WTC11 (cell line): ENCODE measurements around the gene ZNF821. TPM values are rescaled to one million over a fixed set of nuclear protein-coding genes. Genes with fewer than 3 reads are reported as not detected.

ENCODE experiments used
- ATAC-seq: fragments of 200-7000 bp; cut with Tn5 transposase; 2 replicates; pipeline ENCODE4 v1.10.0; 2021; ENCODE audit warnings: mild to moderate bottlenecking, moderate library complexity
- CTCF ChIA-PET: fragments of 300-600 bp; sonication (Branson Sonifier 250); formaldehyde crosslinking; loops from one replicate; lab custom pipeline; 2021; ENCODE audit warnings: antibody characterized with exemption; lab: Charles Lee
- POLR2A ChIA-PET: fragments of 350-600 bp; sonication (Branson Sonifier 250); formaldehyde crosslinking; loops from one replicate; lab custom pipeline; 2021; ENCODE audit warnings: antibody characterized with exemption; lab: Charles Lee
- DNase-seq: peaks from one replicate; pipeline ENCODE4 v3.0.0; 2021; ENCODE audit warnings: low spot score
- H3K27ac Mint-ChIP-seq: 2 replicates; pipeline ENCODE4 v1.8.0; 2021; ENCODE audit warnings: mixed read lengths
- H3K27me3 Mint-ChIP-seq: 2 replicates; pipeline ENCODE4 v1.8.0; 2021; ENCODE audit warnings: low read depth, mild to moderate bottlenecking, moderate library complexity, mixed read lengths
- H3K36me3 Mint-ChIP-seq: 2 replicates; pipeline ENCODE4 v1.8.0; 2021; ENCODE audit warnings: mixed read lengths
- H3K4me1 Mint-ChIP-seq: 2 replicates; pipeline ENCODE4 v1.8.0; 2022; ENCODE audit warnings: mixed read lengths
- H3K4me3 Mint-ChIP-seq: 2 replicates; pipeline ENCODE4 v1.8.0; 2021; ENCODE audit warnings: mild to moderate bottlenecking, moderate library complexity, mixed read lengths
- H3K9me3 Mint-ChIP-seq: 2 replicates; pipeline ENCODE4 v1.8.0; 2021; ENCODE audit warnings: mixed read lengths
- CREB1 ChIP-seq: sonication (generic); formaldehyde crosslinking; IDR thresholded peaks from 2 replicates; pipeline ENCODE4 v1.8.0; 2023; ENCODE audit warnings: mild to moderate bottlenecking, missing genetic modification reagents
- ELF4 ChIP-seq: sonication (generic); formaldehyde crosslinking; IDR thresholded peaks from 2 replicates; pipeline ENCODE4 v1.8.1; 2022; ENCODE audit warnings: low read depth, mild to moderate bottlenecking, moderate library complexity, missing genetic modification reagents
- ESRRA ChIP-seq: sonication (generic); formaldehyde crosslinking; IDR thresholded peaks from 2 replicates; pipeline ENCODE4 v1.8.1; 2022; ENCODE audit warnings: mild to moderate bottlenecking, missing genetic modification reagents, borderline replicate concordance
- FOXK1 ChIP-seq: sonication (generic); formaldehyde crosslinking; IDR thresholded peaks from 2 replicates; pipeline ENCODE4 v1.8.0; 2022; ENCODE audit warnings: mild to moderate bottlenecking, moderate library complexity, missing genetic modification reagents
- GRHL2 ChIP-seq: fragments of 250-450 bp; sonication (Bioruptor Pico); IDR thresholded peaks from 2 replicates; pipeline ENCODE4 v1.8.0; 2022; ENCODE audit warnings: mild to moderate bottlenecking, moderate library complexity; ENCODE audit not compliant: insufficient replicate concordance, severe bottlenecking
- JUN ChIP-seq: sonication (generic); formaldehyde crosslinking; IDR thresholded peaks from 2 replicates; pipeline ENCODE4 v1.8.0; 2023; ENCODE audit warnings: mild to moderate bottlenecking, missing genetic modification reagents
- MXD4 ChIP-seq: fragments of 250-450 bp; sonication (Bioruptor Pico); IDR thresholded peaks from 2 replicates; pipeline ENCODE4 v1.8.0; 2021; ENCODE audit warnings: mild to moderate bottlenecking, moderate library complexity, borderline replicate concordance
- NR1H2 ChIP-seq: sonication (generic); formaldehyde crosslinking; IDR thresholded peaks from 2 replicates; pipeline ENCODE4 v1.9.0; 2021; ENCODE audit warnings: mild to moderate bottlenecking, moderate library complexity, missing genetic modification reagents
- SMAD4 ChIP-seq: sonication (generic); formaldehyde crosslinking; IDR thresholded peaks from 2 replicates; pipeline ENCODE4 v1.8.0; 2022; ENCODE audit warnings: mild to moderate bottlenecking, missing genetic modification reagents
- TCF7 ChIP-seq: sonication (generic); formaldehyde crosslinking; IDR thresholded peaks from 2 replicates; pipeline ENCODE4 v1.8.0; 2022; ENCODE audit warnings: mild to moderate bottlenecking, low read depth, missing genetic modification reagents, moderate library complexity
- TEAD4 ChIP-seq: sonication (generic); formaldehyde crosslinking; IDR thresholded peaks from 2 replicates; pipeline ENCODE4 v1.8.0; 2022; ENCODE audit warnings: mild to moderate bottlenecking, missing genetic modification reagents
- TP53 ChIP-seq: sonication (generic); formaldehyde crosslinking; IDR thresholded peaks from 2 replicates; pipeline ENCODE4 v1.8.1; 2023; ENCODE audit warnings: mild to moderate bottlenecking, missing genetic modification reagents
- ZNF396 ChIP-seq: fragments of 250-450 bp; sonication (Bioruptor Pico); IDR thresholded peaks from 2 replicates; pipeline ENCODE4 v1.8.0; 2021; ENCODE audit warnings: mild to moderate bottlenecking, moderate library complexity, borderline replicate concordance
- ZNF671 ChIP-seq: fragments of 250-450 bp; sonication (Bioruptor Pico); IDR thresholded peaks from 2 replicates; pipeline ENCODE4 v1.8.0; 2021; ENCODE audit warnings: mild to moderate bottlenecking
- total RNA-seq: library from RNA; stranded (reverse); gene quantifications from 3 replicates; pipeline ENCODE4 v1.2.3, GENCODE V29; 2021
- TF ChIP-seq, protein P1 (sequence below): sonication (generic); formaldehyde crosslinking; IDR thresholded peaks from 2 replicates; pipeline ENCODE4 v1.8.0; 2023; ENCODE audit warnings: mild to moderate bottlenecking, missing genetic modification reagents
- TF ChIP-seq, protein P2 (sequence below): fragments of 250-450 bp; sonication (Bioruptor Pico); IDR thresholded peaks from 2 replicates; pipeline ENCODE4 v1.8.0; 2021; ENCODE audit warnings: mild to moderate bottlenecking
- TF ChIP-seq, protein P3 (sequence below): sonication (generic); formaldehyde crosslinking; IDR thresholded peaks from 2 replicates; pipeline ENCODE4 v1.8.0; 2022; ENCODE audit warnings: mild to moderate bottlenecking, missing genetic modification reagents
- TF ChIP-seq, protein P4 (sequence below): sonication (generic); formaldehyde crosslinking; IDR thresholded peaks from 2 replicates; pipeline ENCODE4 v1.8.1; 2023; ENCODE audit warnings: mild to moderate bottlenecking, missing genetic modification reagents, borderline replicate concordance
- TF ChIP-seq, protein P5 (sequence below): fragments of 200-600 bp; IDR thresholded peaks from 2 replicates; pipeline ENCODE4 v1.8.0; 2022; ENCODE audit warnings: antibody characterized with exemption

ZNF821 gene
- total RNA-seq, 1 experiment from 2014 or later: 16.2 TPM

DNA sequence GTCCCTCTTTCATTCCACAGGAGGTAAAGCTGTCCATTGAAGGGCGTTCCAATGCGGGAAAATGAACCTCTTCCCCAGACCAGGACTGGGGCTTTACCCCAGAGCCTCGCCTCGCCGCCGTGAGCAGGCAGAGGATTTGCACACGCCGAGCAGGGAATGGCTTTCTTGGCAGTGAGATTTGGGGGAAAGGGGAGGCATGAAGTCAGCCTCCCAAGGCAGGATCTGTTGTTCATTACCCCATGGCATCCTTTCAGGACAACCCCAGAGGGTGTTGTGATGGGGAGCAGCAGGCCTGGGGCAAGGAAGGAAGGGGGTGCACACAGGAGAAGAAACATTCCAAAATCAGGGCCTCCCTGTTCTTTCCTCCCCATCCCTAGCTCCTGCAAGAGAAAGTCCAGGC is 32.2 kb downstream of the ZNF821 start:
- ChIA-PET POLR2A (interaction anchor here (0.5 to 0.6 kb wide), 2 partner anchors 56 to 57 kb away, joined by 3 read pairs; no protein-coding TSS in a partner anchor), CTCF (no interaction called here)
- Mint-ChIP-seq H3K9me3 (no peaks in the 10 kb centered on the region), H3K4me1 (peaks cover 8% of the 10 kb centered on the region), H3K4me3 (no peak overlapping the region), H3K27me3 (no peaks in the 10 kb centered on the region), H3K27ac (no peak overlapping the region), H3K36me3 (peaks cover 27% of the 10 kb centered on the region)
- DNase-seq (no peak), ATAC-seq (no peak)
- TF ChIP-seq CREB1 (CRISPR knock-in tag) (no peak), FOXK1 (CRISPR knock-in tag) (no peak), SMAD4 (CRISPR knock-in tag) (no peak), ZNF671 (CRISPR knock-in tag) (no peak)
- TF ChIP-seq, protein P1, sequence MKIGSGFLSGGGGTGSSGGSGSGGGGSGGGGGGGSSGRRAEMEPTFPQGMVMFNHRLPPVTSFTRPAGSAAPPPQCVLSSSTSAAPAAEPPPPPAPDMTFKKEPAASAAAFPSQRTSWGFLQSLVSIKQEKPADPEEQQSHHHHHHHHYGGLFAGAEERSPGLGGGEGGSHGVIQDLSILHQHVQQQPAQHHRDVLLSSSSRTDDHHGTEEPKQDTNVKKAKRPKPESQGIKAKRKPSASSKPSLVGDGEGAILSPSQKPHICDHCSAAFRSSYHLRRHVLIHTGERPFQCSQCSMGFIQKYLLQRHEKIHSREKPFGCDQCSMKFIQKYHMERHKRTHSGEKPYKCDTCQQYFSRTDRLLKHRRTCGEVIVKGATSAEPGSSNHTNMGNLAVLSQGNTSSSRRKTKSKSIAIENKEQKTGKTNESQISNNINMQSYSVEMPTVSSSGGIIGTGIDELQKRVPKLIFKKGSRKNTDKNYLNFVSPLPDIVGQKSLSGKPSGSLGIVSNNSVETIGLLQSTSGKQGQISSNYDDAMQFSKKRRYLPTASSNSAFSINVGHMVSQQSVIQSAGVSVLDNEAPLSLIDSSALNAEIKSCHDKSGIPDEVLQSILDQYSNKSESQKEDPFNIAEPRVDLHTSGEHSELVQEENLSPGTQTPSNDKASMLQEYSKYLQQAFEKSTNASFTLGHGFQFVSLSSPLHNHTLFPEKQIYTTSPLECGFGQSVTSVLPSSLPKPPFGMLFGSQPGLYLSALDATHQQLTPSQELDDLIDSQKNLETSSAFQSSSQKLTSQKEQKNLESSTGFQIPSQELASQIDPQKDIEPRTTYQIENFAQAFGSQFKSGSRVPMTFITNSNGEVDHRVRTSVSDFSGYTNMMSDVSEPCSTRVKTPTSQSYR (CRISPR knock-in tag): no peak
- TF ChIP-seq, protein P2, sequence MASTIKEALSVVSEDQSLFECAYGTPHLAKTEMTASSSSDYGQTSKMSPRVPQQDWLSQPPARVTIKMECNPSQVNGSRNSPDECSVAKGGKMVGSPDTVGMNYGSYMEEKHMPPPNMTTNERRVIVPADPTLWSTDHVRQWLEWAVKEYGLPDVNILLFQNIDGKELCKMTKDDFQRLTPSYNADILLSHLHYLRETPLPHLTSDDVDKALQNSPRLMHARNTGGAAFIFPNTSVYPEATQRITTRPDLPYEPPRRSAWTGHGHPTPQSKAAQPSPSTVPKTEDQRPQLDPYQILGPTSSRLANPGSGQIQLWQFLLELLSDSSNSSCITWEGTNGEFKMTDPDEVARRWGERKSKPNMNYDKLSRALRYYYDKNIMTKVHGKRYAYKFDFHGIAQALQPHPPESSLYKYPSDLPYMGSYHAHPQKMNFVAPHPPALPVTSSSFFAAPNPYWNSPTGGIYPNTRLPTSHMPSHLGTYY (CRISPR knock-in tag): no peak

DNA sequence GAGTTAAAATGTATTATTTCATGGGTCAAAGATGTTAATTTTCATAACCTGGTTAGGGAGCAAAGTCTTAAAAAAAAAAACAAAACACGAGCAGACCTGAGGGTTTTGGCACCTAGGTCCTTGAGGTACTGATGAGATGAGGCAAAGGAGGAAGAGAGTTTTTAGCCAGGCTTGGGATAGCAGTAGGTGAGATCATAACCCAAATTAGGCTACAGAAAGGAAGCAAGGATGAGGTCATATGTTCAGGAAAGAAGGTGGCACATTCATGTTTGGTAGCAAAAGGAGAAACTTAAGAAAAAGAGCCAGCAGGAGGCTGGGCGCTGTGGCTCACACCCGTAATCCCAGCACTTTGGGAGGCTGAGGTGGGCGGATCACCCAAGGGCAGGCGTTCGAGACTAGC is 35.4 kb downstream of the ZNF821 start:
- peaks cover 12% of the 10 kb centered on the region for H3K4me1 Mint-ChIP-seq
- no peaks in the 10 kb centered on the region for H3K27me3 Mint-ChIP-seq
- peaks cover 27% of the 10 kb centered on the region for H3K36me3 Mint-ChIP-seq
- CTCF ChIA-PET: no interaction called here
- H3K27ac Mint-ChIP-seq: no peak overlapping the region
- DNase-seq: no peak
- ATAC-seq: no peak
- POLR2A ChIA-PET: no interaction called here
- no peaks in the 10 kb centered on the region for H3K9me3 Mint-ChIP-seq
- H3K4me3 Mint-ChIP-seq: no peak overlapping the region
- TF ChIP-seq, protein P3, sequence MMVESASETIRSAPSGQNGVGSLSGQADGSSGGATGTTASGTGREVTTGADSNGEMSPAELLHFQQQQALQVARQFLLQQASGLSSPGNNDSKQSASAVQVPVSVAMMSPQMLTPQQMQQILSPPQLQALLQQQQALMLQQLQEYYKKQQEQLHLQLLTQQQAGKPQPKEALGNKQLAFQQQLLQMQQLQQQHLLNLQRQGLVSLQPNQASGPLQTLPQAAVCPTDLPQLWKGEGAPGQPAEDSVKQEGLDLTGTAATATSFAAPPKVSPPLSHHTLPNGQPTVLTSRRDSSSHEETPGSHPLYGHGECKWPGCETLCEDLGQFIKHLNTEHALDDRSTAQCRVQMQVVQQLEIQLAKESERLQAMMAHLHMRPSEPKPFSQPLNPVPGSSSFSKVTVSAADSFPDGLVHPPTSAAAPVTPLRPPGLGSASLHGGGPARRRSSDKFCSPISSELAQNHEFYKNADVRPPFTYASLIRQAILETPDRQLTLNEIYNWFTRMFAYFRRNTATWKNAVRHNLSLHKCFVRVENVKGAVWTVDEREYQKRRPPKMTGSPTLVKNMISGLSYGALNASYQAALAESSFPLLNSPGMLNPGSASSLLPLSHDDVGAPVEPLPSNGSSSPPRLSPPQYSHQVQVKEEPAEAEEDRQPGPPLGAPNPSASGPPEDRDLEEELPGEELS (CRISPR knock-in tag): no peak
- TF ChIP-seq, protein P1 (CRISPR knock-in tag): no peak
- TF ChIP-seq NR1H2 (CRISPR knock-in tag) (no peak), JUN (no peak), MXD4 (CRISPR knock-in tag) (no peak), ZNF396 (no peak), TCF7 (CRISPR knock-in tag) (no peak), ESRRA (CRISPR knock-in tag) (no peak), GRHL2 (CRISPR knock-in tag) (no peak), ELF4 (CRISPR knock-in tag) (no peak), TEAD4 (CRISPR knock-in tag) (no peak), TP53 (CRISPR knock-in tag) (no peak)
- TF ChIP-seq, protein P4, sequence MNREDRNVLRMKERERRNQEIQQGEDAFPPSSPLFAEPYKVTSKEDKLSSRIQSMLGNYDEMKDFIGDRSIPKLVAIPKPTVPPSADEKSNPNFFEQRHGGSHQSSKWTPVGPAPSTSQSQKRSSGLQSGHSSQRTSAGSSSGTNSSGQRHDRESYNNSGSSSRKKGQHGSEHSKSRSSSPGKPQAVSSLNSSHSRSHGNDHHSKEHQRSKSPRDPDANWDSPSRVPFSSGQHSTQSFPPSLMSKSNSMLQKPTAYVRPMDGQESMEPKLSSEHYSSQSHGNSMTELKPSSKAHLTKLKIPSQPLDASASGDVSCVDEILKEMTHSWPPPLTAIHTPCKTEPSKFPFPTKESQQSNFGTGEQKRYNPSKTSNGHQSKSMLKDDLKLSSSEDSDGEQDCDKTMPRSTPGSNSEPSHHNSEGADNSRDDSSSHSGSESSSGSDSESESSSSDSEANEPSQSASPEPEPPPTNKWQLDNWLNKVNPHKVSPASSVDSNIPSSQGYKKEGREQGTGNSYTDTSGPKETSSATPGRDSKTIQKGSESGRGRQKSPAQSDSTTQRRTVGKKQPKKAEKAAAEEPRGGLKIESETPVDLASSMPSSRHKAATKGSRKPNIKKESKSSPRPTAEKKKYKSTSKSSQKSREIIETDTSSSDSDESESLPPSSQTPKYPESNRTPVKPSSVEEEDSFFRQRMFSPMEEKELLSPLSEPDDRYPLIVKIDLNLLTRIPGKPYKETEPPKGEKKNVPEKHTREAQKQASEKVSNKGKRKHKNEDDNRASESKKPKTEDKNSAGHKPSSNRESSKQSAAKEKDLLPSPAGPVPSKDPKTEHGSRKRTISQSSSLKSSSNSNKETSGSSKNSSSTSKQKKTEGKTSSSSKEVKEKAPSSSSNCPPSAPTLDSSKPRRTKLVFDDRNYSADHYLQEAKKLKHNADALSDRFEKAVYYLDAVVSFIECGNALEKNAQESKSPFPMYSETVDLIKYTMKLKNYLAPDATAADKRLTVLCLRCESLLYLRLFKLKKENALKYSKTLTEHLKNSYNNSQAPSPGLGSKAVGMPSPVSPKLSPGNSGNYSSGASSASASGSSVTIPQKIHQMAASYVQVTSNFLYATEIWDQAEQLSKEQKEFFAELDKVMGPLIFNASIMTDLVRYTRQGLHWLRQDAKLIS (CRISPR knock-in tag): no peak
- TF ChIP-seq, protein P5, sequence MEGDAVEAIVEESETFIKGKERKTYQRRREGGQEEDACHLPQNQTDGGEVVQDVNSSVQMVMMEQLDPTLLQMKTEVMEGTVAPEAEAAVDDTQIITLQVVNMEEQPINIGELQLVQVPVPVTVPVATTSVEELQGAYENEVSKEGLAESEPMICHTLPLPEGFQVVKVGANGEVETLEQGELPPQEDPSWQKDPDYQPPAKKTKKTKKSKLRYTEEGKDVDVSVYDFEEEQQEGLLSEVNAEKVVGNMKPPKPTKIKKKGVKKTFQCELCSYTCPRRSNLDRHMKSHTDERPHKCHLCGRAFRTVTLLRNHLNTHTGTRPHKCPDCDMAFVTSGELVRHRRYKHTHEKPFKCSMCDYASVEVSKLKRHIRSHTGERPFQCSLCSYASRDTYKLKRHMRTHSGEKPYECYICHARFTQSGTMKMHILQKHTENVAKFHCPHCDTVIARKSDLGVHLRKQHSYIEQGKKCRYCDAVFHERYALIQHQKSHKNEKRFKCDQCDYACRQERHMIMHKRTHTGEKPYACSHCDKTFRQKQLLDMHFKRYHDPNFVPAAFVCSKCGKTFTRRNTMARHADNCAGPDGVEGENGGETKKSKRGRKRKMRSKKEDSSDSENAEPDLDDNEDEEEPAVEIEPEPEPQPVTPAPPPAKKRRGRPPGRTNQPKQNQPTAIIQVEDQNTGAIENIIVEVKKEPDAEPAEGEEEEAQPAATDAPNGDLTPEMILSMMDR: no peak
- TF ChIP-seq, protein P2 (CRISPR knock-in tag): no peak
